Neural progenitor cell (in vitro differentiated cells): Measurements from ENCODE around the gene BRCA1. TPM values are rescaled to one million over a fixed set of nuclear protein-coding genes. Genes with fewer than 3 reads are reported as not detected.

Source experiments
- DNase-seq: peaks from one replicate; pipeline ENCODE4 v3.0.0-alpha.2; 2016; ENCODE audit warnings: low spot score
- H2AFZ ChIP-seq: fragments of 200-600 bp; sonication (generic); replicated peaks from 2 replicates; pipeline ENCODE4 v1.6.1; 2016; ENCODE audit warnings: antibody characterized with exemption
- H3F3A ChIP-seq: fragments of 200-600 bp; sonication (generic); 2 replicates; pipeline ENCODE4 v1.6.1; 2016; ENCODE audit warnings: antibody characterized with exemption, low read depth
- H3K27ac ChIP-seq: fragments of 200-600 bp; sonication (generic); 2 replicates; pipeline ENCODE4 v1.5.1; 2016; ENCODE audit warnings: mild to moderate bottlenecking
- H3K27me3 ChIP-seq: fragments of 200-600 bp; sonication (generic); 2 replicates; pipeline ENCODE4 v1.6.1; 2016; ENCODE audit warnings: mild to moderate bottlenecking, moderate library complexity
- H3K36me3 ChIP-seq: fragments of 200-600 bp; sonication (generic); 2 replicates; pipeline ENCODE4 v1.5.1; 2016
- H3K4me1 ChIP-seq: fragments of 200-600 bp; sonication (generic); 2 replicates; pipeline ENCODE4 v1.6.1; 2016; ENCODE audit warnings: mixed run types
- H3K4me2 ChIP-seq: fragments of 200-600 bp; sonication (generic); 2 replicates; pipeline ENCODE4 v1.6.1; 2016
- H3K4me3 ChIP-seq: fragments of 200-600 bp; sonication (generic); 2 replicates; pipeline ENCODE4 v1.5.1; 2016
- H3K79me2 ChIP-seq: fragments of 200-600 bp; sonication (generic); 2 replicates; pipeline ENCODE4 v1.6.1; 2016; ENCODE audit warnings: low read depth
- H3K9ac ChIP-seq: fragments of 200-600 bp; sonication (generic); 2 replicates; pipeline ENCODE4 v1.6.1; 2016
- H3K9me3 ChIP-seq: fragments of 200-600 bp; sonication (generic); 2 replicates; pipeline ENCODE4 v1.5.1; 2016; ENCODE audit warnings: low read depth
- H4K20me1 ChIP-seq: fragments of 200-600 bp; sonication (generic); 2 replicates; pipeline ENCODE4 v1.6.1; 2016; ENCODE audit warnings: low read depth
- H3K27ac Mint-ChIP-seq: 3 replicates; pipeline ENCODE4 v1.8.0; 2021; ENCODE audit warnings: mixed read lengths
- H3K27me3 Mint-ChIP-seq: 2 replicates; pipeline ENCODE4 v1.8.0; 2022; ENCODE audit warnings: low read depth, mild to moderate bottlenecking, inconsistent platforms, moderate library complexity, mixed read lengths; ENCODE audit not compliant: insufficient read depth
- H3K36me3 Mint-ChIP-seq: 3 replicates; pipeline ENCODE4 v1.8.0; 2021; ENCODE audit warnings: mixed read lengths
- H3K4me1 Mint-ChIP-seq: 3 replicates; pipeline ENCODE4 v1.8.0; 2021; ENCODE audit warnings: mixed read lengths
- H3K4me3 Mint-ChIP-seq: 3 replicates; pipeline ENCODE4 v1.8.0; 2021; ENCODE audit warnings: mild to moderate bottlenecking, moderate library complexity, mixed read lengths
- H3K9me3 Mint-ChIP-seq: 3 replicates; pipeline ENCODE4 v1.8.0; 2020; ENCODE audit warnings: mixed read lengths
- EZH2 ChIP-seq: fragments of 200-600 bp; sonication (generic); IDR thresholded peaks from 2 replicates; pipeline ENCODE4 v1.6.1; 2017; ENCODE audit warnings: antibody characterized with exemption, mild to moderate bottlenecking, moderate library complexity
- EZH2phosphoT487 ChIP-seq: fragments of 200-600 bp; sonication (generic); IDR thresholded peaks from 2 replicates; pipeline ENCODE4 v1.6.1; 2017; ENCODE audit warnings: antibody characterized with exemption
- total RNA-seq: library from RNA; depleted of rRNA; stranded (reverse); fragments of >200 nt; gene quantifications from 2 replicates; pipeline ENCODE4 v1.2.3, GENCODE V29; 2015; ENCODE audit warnings: low replicate concordance
- TF ChIP-seq, protein P1 (sequence below): fragments of 200-600 bp; sonication (generic); IDR thresholded peaks from 2 replicates; pipeline ENCODE4 v1.5.1; 2017; ENCODE audit warnings: antibody characterized with exemption, mild to moderate bottlenecking

BRCA1 gene
- total RNA-seq, 1 donor from 2014 or later: 77.3 TPM

DNA sequence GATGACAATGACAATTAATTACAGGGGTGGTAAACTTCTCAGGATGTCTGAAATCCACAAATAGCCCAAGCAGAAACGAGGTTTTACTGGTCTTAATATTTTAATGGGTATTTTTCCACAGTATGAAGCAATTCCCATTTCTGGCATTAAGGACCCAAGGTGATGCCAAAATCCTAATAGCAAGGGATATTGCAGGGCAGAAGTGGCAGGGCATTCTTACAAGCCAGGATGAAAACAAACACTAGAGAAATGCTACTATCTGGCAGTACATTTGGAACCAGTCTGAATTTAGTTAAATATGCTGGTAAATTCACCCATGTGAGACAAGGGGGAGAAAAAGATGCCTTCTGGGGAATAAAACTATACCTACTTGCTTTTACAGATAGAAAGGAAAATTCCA, 54.9 kb downstream of the BRCA1 start:
- Histone ChIP-seq H4K20me1 (no peaks in the 10 kb centered on the region), H3K9me3 (no peaks in the 10 kb centered on the region), H3K36me3 (peaks cover 14% of the 10 kb centered on the region), H3K27ac (no peak overlapping the region), H2AFZ (no peak overlapping the region), H3F3A (peaks cover 5% of the 10 kb centered on the region), H3K9ac (no peak overlapping the region), H3K27me3 (no peaks in the 10 kb centered on the region), H3K4me2 (no peak overlapping the region), H3K4me1 (no peaks in the 10 kb centered on the region), H3K79me2 (no peaks in the 10 kb centered on the region), H3K4me3 (no peak overlapping the region)
- TF ChIP-seq EZH2phosphoT487 (no peak), EZH2 (no peak)
- TF ChIP-seq, protein P1, sequence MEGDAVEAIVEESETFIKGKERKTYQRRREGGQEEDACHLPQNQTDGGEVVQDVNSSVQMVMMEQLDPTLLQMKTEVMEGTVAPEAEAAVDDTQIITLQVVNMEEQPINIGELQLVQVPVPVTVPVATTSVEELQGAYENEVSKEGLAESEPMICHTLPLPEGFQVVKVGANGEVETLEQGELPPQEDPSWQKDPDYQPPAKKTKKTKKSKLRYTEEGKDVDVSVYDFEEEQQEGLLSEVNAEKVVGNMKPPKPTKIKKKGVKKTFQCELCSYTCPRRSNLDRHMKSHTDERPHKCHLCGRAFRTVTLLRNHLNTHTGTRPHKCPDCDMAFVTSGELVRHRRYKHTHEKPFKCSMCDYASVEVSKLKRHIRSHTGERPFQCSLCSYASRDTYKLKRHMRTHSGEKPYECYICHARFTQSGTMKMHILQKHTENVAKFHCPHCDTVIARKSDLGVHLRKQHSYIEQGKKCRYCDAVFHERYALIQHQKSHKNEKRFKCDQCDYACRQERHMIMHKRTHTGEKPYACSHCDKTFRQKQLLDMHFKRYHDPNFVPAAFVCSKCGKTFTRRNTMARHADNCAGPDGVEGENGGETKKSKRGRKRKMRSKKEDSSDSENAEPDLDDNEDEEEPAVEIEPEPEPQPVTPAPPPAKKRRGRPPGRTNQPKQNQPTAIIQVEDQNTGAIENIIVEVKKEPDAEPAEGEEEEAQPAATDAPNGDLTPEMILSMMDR: no peak
- H3K9me3 Mint-ChIP-seq: no peaks in the 10 kb centered on the region
- H3K36me3 Mint-ChIP-seq: peaks cover 10% of the 10 kb centered on the region
- no peak overlapping the region for H3K27ac Mint-ChIP-seq
- DNase-seq: no peak
- H3K4me1 Mint-ChIP-seq: peaks cover 8% of the 10 kb centered on the region
- H3K27me3 Mint-ChIP-seq: no peaks in the 10 kb centered on the region
- no peak overlapping the region for H3K4me3 Mint-ChIP-seq

DNA sequence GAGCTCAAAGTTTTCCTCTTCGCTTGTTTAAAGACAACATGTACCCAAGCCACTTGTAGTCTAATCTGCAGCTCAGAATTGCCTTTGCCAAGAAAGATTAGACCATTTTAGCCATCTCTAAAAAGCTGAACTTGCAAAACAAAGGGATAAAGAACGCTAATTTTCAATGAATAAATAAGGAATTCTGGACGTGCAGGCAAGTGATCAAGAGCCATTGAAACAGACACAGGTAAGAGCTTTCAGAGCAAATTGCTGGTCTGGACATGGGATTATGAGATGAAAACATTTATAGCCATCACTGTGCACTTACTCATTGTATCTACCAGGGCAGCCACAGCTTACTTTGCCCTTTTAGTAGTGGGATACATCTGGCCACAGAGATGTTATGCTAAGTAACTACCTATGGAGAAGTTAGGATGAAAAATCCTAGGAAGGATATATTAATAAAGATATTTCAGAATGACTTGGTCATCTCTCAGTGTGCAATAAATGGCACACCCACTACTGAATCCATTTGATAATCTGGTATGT, 55.7 kb downstream of the BRCA1 start:
- DNase-seq: no peak
- H3K9me3 Mint-ChIP-seq: no peaks in the 10 kb centered on the region
- H4K20me1 ChIP-seq: no peaks in the 10 kb centered on the region
- no peaks in the 10 kb centered on the region for H3K9me3 ChIP-seq
- no peak overlapping the region for H2AFZ ChIP-seq
- H3K4me1 Mint-ChIP-seq: peaks cover 8% of the 10 kb centered on the region
- H3F3A ChIP-seq: peaks cover 5% of the 10 kb centered on the region
- peaks cover 12% of the 10 kb centered on the region for H3K36me3 Mint-ChIP-seq
- H3K4me3 ChIP-seq: no peak overlapping the region
- no peaks in the 10 kb centered on the region for H3K27me3 ChIP-seq
- H3K9ac ChIP-seq: no peak overlapping the region
- H3K27ac ChIP-seq: no peak overlapping the region
- no peaks in the 10 kb centered on the region for H3K27me3 Mint-ChIP-seq
- no peaks in the 10 kb centered on the region for H3K79me2 ChIP-seq
- H3K4me2 ChIP-seq: no peak overlapping the region
- TF ChIP-seq EZH2: no peak
- TF ChIP-seq, protein P1: no peak
- no peak for TF ChIP-seq EZH2phosphoT487
- peaks cover 14% of the 10 kb centered on the region for H3K36me3 ChIP-seq
- H3K4me1 ChIP-seq: no peaks in the 10 kb centered on the region
- no peak overlapping the region for H3K27ac Mint-ChIP-seq
- no peak overlapping the region for H3K4me3 Mint-ChIP-seq

DNA sequence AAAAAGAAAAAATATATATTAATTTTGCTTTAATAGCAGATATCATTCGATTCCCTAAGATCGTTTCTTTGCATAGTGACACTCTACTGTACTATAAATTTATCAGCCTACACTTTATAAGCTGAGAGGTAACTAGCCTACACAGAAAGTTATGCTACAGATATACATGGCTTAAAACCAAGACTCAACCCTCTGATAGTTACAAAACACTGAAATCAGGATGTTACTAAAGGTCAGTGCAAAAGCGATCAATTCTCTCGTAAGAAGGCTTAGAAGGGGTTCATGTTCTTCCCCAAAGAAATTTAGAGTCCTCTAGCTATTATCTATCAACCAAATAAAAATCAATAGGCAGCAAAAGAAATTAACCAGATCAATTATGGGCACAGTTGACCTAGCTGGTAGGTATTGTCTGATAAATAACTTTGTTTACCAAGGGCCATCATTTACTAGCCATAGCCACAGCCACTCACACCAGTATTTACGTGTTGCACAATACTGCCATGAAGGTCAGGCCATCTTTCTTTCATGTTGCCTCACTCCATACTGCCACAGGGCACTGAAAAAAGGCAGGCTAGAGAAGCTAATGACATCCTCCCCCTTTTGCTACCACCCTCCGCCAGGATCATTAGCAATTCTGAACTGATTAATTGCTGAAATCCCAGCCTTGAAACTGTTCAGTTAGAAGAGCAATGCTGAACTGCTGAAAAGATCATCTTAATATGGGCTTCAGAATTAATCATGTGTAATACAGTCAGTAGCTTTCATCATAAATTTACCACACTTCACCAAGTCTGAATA, 56.4 kb downstream of the BRCA1 start:
- H3F3A ChIP-seq: peaks cover 9% of the 10 kb centered on the region
- Mint-ChIP-seq H3K4me3 (no peak overlapping the region), H3K9me3 (no peaks in the 10 kb centered on the region), H3K36me3 (peaks cover 8% of the 10 kb centered on the region), H3K27ac (no peak overlapping the region), H3K27me3 (no peaks in the 10 kb centered on the region), H3K4me1 (peaks cover 12% of the 10 kb centered on the region)
- no peak for TF ChIP-seq EZH2
- TF ChIP-seq, protein P1: no peak
- no peak for TF ChIP-seq EZH2phosphoT487
- H4K20me1 ChIP-seq: no peaks in the 10 kb centered on the region
- DNase-seq: no peak
- no peak overlapping the region for H3K27ac ChIP-seq
- no peak overlapping the region for H3K4me2 ChIP-seq
- no peaks in the 10 kb centered on the region for H3K4me1 ChIP-seq
- H3K9me3 ChIP-seq: no peaks in the 10 kb centered on the region
- peaks cover 9% of the 10 kb centered on the region for H3K36me3 ChIP-seq
- no peaks in the 10 kb centered on the region for H3K79me2 ChIP-seq
- no peak overlapping the region for H2AFZ ChIP-seq
- no peak overlapping the region for H3K4me3 ChIP-seq
- H3K9ac ChIP-seq: no peak overlapping the region
- no peaks in the 10 kb centered on the region for H3K27me3 ChIP-seq
